ENCODE data around the gene ZNF341. TPM values are rescaled to one million over a fixed set of nuclear protein-coding genes. Genes with fewer than 3 reads are reported as not detected.

Gene ZNF341
- total and polyA plus RNA-seq, 2 of the 8 experiments (the other 6 are each of a cell fraction or from before 2014, with no cell fraction given): 5.8 to 6.4 TPM

Other genes starting within 250 kb of the ZNF341 start
- 11.0 and 12.9 TPM in 2 replicates for gene CBFA2T2, start 241.9 kb upstream of the ZNF341 start, total RNA-seq (2021; fragmentation: NEBNext Ultra II Directional; extraction: Animal tissue kit (Norgen Biotek cat#: 25700))
- 11.6 and 17.1 TPM in 2 replicates for gene CBFA2T2, start 241.9 kb upstream of the ZNF341 start, polyA plus RNA-seq (2011; rRNA removed)
- gene C20orf144, start 69.7 kb upstream of the ZNF341 start, total RNA-seq (2021; fragmentation: NEBNext Ultra II Directional; extraction: Animal tissue kit (Norgen Biotek cat#: 25700)): 0.23 and 0.24 TPM in 2 replicates
- gene C20orf144, start 69.7 kb upstream of the ZNF341 start, polyA plus RNA-seq (2011; rRNA removed): 0.21 and 0.24 TPM in 2 replicates
- gene ACTL10, start 65.1 kb upstream of the ZNF341 start, total RNA-seq (2021; fragmentation: NEBNext Ultra II Directional; extraction: Animal tissue kit (Norgen Biotek cat#: 25700)): not detected in 2 replicates
- 0.20 and 0.26 TPM in 2 replicates for gene ACTL10, start 65.1 kb upstream of the ZNF341 start, polyA plus RNA-seq (2011; rRNA removed)
- gene NECAB3, start 57.6 kb upstream of the ZNF341 start, total RNA-seq (2021; fragmentation: NEBNext Ultra II Directional; extraction: Animal tissue kit (Norgen Biotek cat#: 25700)): 19.7 and 20.5 TPM in 2 replicates
- gene NECAB3, start 57.6 kb upstream of the ZNF341 start, polyA plus RNA-seq (2011; rRNA removed): 46.2 and 72.6 TPM in 2 replicates
- gene E2F1, start 45.6 kb upstream of the ZNF341 start, total RNA-seq (2021; fragmentation: NEBNext Ultra II Directional; extraction: Animal tissue kit (Norgen Biotek cat#: 25700)): 35.3 and 35.8 TPM in 2 replicates
- gene E2F1, start 45.6 kb upstream of the ZNF341 start, polyA plus RNA-seq (2011; rRNA removed): 33.4 and 56.3 TPM in 2 replicates
- 3.3 and 4.1 TPM in 2 replicates for gene PXMP4, start 11.7 kb upstream of the ZNF341 start, total RNA-seq (2021; fragmentation: NEBNext Ultra II Directional; extraction: Animal tissue kit (Norgen Biotek cat#: 25700))
- 3.4 and 5.5 TPM in 2 replicates for gene PXMP4, start 11.7 kb upstream of the ZNF341 start, polyA plus RNA-seq (2011; rRNA removed)
- gene CHMP4B, start 79.4 kb downstream of the ZNF341 start, total RNA-seq (2021; fragmentation: NEBNext Ultra II Directional; extraction: Animal tissue kit (Norgen Biotek cat#: 25700)): 66.3 and 67.8 TPM in 2 replicates
- gene CHMP4B, start 79.4 kb downstream of the ZNF341 start, polyA plus RNA-seq (2011; rRNA removed): 36.6 and 38.6 TPM in 2 replicates

All from H1 (cell line).